ENCODE results near the gene TCIRG1. TPM values are rescaled to one million over a fixed set of nuclear protein-coding genes. Genes with fewer than 3 reads are reported as not detected.

The TCIRG1 gene
- total RNA-seq, 4 donors from 2014 or later, result 61.6 to 124 (median 81.4) TPM

- H3K4me1 ChIP-seq, result peaks cover 20 to 67% (median 53%) of the 10 kb centered on the region in 4 donors
- H3K27me3 ChIP-seq, result no peaks in the 10 kb centered on the region
- peak overlapping the region; percentile 38 to 55 (median 46) for H3K4me3 ChIP-seq
- TF ChIP-seq POLR2A (IDR thresholded peaks at IDR 0.05; ENCODE audit: low read depth) (no peak), CTCF (IDR thresholded peaks at IDR 0.05) (no peak), POLR2AphosphoS5 (IDR thresholded peaks at IDR 0.05) (no peak), EP300 (IDR thresholded peaks at IDR 0.05) (no peak)
- H3K36me3 ChIP-seq, result no peaks in the 10 kb centered on the region
- DNase-seq (ENCODE audit: extremely low spot score), result no peak
- 58% methylated on average over 12 of the region's 12 CpGs for WGBS
- no peaks in the 10 kb centered on the region for H3K9me3 ChIP-seq
- intact Hi-C loops (cut with DNase I), result no loop called here
- H3K27ac ChIP-seq (replicated peaks in 1 of 4), result peak overlapping the region; percentile 75 to 80 (median 80)
Observed at GRCh38 chr11:68009391-68010089, 29.3 kb upstream of the TCIRG1 start.

- intact Hi-C loops (cut with DNase I), result no loop called here
- no peaks in the 10 kb centered on the region for H3K36me3 ChIP-seq
- peaks cover 20 to 68% (median 57%) of the 10 kb centered on the region in 4 donors for H3K4me1 ChIP-seq
- no peaks in the 10 kb centered on the region for H3K27me3 ChIP-seq
- no peaks in the 10 kb centered on the region for H3K9me3 ChIP-seq
- peak within 1 kb of the TSS; percentile 38 to 55 (median 46) for H3K4me3 ChIP-seq
- H3K27ac ChIP-seq (replicated peaks in 1 of 4), result peak within 1 kb of the TSS; percentile 75 to 80 (median 80)
- DNase-seq (ENCODE audit: extremely low spot score), result peak; percentile 97
- TF ChIP-seq CTCF (IDR thresholded peaks at IDR 0.05), result no peak
- peak; percentile 76 to 80 for TF ChIP-seq POLR2AphosphoS5 (IDR thresholded peaks at IDR 0.05)
- 16% methylated on average over 13 of the region's 33 CpGs for WGBS
Observed at GRCh38 chr11:68010090-68011041, 28.5 kb upstream of the TCIRG1 start, which contains the start of gene ALDH3B1. TSS of gene ALDH3B1 (plus strand) at chr11:68010327. CDS start at chr11:68015298, 4,971 bp downstream.

- H3K4me3 ChIP-seq, result peak overlapping the region; percentile 38 to 55 (median 46)
- DNase-seq (ENCODE audit: extremely low spot score), result no peak
Observed at GRCh38 chr11:68011051-68011943, 27.5 kb upstream of the TCIRG1 start.

More at GRCh38 chr11:68011051-68011943, 27.5 kb upstream of the TCIRG1 start:
- intact Hi-C loops (cut with DNase I), result no loop called here
- Histone ChIP-seq H3K9me3 (no peaks in the 10 kb centered on the region), H3K27ac (replicated peaks in 1 of 4) (peak overlapping the region; percentile 75 to 80 (median 80)), H3K36me3 (no peaks in the 10 kb centered on the region), H3K4me1 (peaks cover 20 to 68% (median 57%) of the 10 kb centered on the region in 4 donors), H3K27me3 (no peaks in the 10 kb centered on the region)
- TF ChIP-seq EP300 (IDR thresholded peaks at IDR 0.05), result no peak
- TF ChIP-seq POLR2A (IDR thresholded peaks at IDR 0.05; ENCODE audit: low read depth), result no peak
- no peak for TF ChIP-seq POLR2AphosphoS5 (IDR thresholded peaks at IDR 0.05)
- TF ChIP-seq CTCF (IDR thresholded peaks at IDR 0.05), result no peak
- 72% methylated on average over 10 of the region's 16 CpGs for WGBS
